Measurements from ENCODE around the gene KCNG3.

Gene KCNG3

GRCh38 chr2:42448163-42448562 lies 45.6 kb downstream of the KCNG3 start:
- no peak overlapping the region for H3K27ac ChIP-seq (ENCODE audit: low read length)

GRCh38 chr2:42446503-42447271 lies 47.1 kb downstream of the KCNG3 start:
- no peak overlapping the region for H3K4me3 ChIP-seq (ENCODE audit: low read length)
- peaks cover 24% of the 10 kb centered on the region for H3K36me3 ChIP-seq (ENCODE audit: insufficient read depth, low read depth, low read length)
- H3K27ac ChIP-seq (ENCODE audit: low read length), result no peak overlapping the region
- H3K27me3 ChIP-seq (ENCODE audit: insufficient read depth, low read length), result no peaks in the 10 kb centered on the region
- no peaks in the 10 kb centered on the region for H3K4me1 ChIP-seq (ENCODE audit: insufficient read depth, low read length)
- H3K9me3 ChIP-seq (ENCODE audit: insufficient read depth, low read depth, low read length), result no peaks in the 10 kb centered on the region
- no peak overlapping the region for H3K9ac ChIP-seq (ENCODE audit: low read depth, low read length)

More at GRCh38 chr2:42448163-42448562, 45.6 kb downstream of the KCNG3 start:
- peaks cover 13% of the 10 kb centered on the region for H3K36me3 ChIP-seq (ENCODE audit: insufficient read depth, low read depth, low read length)
- H3K9me3 ChIP-seq (ENCODE audit: insufficient read depth, low read depth, low read length), result no peaks in the 10 kb centered on the region
- H3K27me3 ChIP-seq (ENCODE audit: insufficient read depth, low read length), result no peaks in the 10 kb centered on the region
- H3K4me1 ChIP-seq (ENCODE audit: insufficient read depth, low read length), result no peaks in the 10 kb centered on the region
- no peak overlapping the region for H3K9ac ChIP-seq (ENCODE audit: low read depth, low read length)
- H3K4me3 ChIP-seq (ENCODE audit: low read length), result no peak overlapping the region

- H3K4me1 ChIP-seq (ENCODE audit: insufficient read depth, low read length), result no peaks in the 10 kb centered on the region
- no peaks in the 10 kb centered on the region for H3K27me3 ChIP-seq (ENCODE audit: insufficient read depth, low read length)
- H3K36me3 ChIP-seq (ENCODE audit: insufficient read depth, low read depth, low read length), result peaks cover 24% of the 10 kb centered on the region
- H3K4me3 ChIP-seq (ENCODE audit: low read length), result no peak overlapping the region
- H3K9me3 ChIP-seq (ENCODE audit: insufficient read depth, low read depth, low read length), result no peaks in the 10 kb centered on the region
- H3K27ac ChIP-seq (ENCODE audit: low read length), result no peak overlapping the region
- no peak overlapping the region for H3K9ac ChIP-seq (ENCODE audit: low read depth, low read length)
Measured at GRCh38 chr2:42443718-42444399, 49.9 kb downstream of the KCNG3 start.

- Histone ChIP-seq H3K27me3 (ENCODE audit: insufficient read depth, low read length) (no peaks in the 10 kb centered on the region), H3K4me1 (ENCODE audit: insufficient read depth, low read length) (no peaks in the 10 kb centered on the region), H3K9ac (ENCODE audit: low read depth, low read length) (no peak overlapping the region), H3K27ac (ENCODE audit: low read length) (no peak overlapping the region), H3K4me3 (ENCODE audit: low read length) (no peak overlapping the region), H3K36me3 (ENCODE audit: insufficient read depth, low read depth, low read length) (peaks cover 24% of the 10 kb centered on the region), H3K9me3 (ENCODE audit: insufficient read depth, low read depth, low read length) (no peaks in the 10 kb centered on the region)
Measured at GRCh38 chr2:42442774-42443173, 51.0 kb downstream of the KCNG3 start.

GRCh38 chr2:42438685-42439084 lies 55.1 kb downstream of the KCNG3 start:
- Histone ChIP-seq H3K36me3 (ENCODE audit: insufficient read depth, low read depth, low read length) (peaks cover 19% of the 10 kb centered on the region), H3K27me3 (ENCODE audit: insufficient read depth, low read length) (no peaks in the 10 kb centered on the region), H3K4me1 (ENCODE audit: insufficient read depth, low read length) (no peaks in the 10 kb centered on the region), H3K9ac (ENCODE audit: low read depth, low read length) (no peak overlapping the region), H3K4me3 (ENCODE audit: low read length) (no peak overlapping the region), H3K9me3 (ENCODE audit: insufficient read depth, low read depth, low read length) (no peaks in the 10 kb centered on the region), H3K27ac (ENCODE audit: low read length) (no peak overlapping the region)

- Histone ChIP-seq H3K27ac (ENCODE audit: low read length) (no peak overlapping the region), H3K4me1 (ENCODE audit: insufficient read depth, low read length) (no peaks in the 10 kb centered on the region), H3K36me3 (ENCODE audit: insufficient read depth, low read depth, low read length) (0 out of 2 replicates have a peak, but pooled peaks cover 4% of the 10 kb centered on the region)
Measured at GRCh38 chr2:42436370-42436769, 57.4 kb downstream of the KCNG3 start.

GRCh38 chr2:42435628-42436027 lies 58.2 kb downstream of the KCNG3 start:
- H3K36me3 ChIP-seq (ENCODE audit: insufficient read depth, low read depth, low read length), result 0 out of 2 replicates have a peak, but pooled peaks cover 4% of the 10 kb centered on the region
- no peaks in the 10 kb centered on the region for H3K27me3 ChIP-seq (ENCODE audit: insufficient read depth, low read length)
- H3K9ac ChIP-seq (ENCODE audit: low read depth, low read length), result no peak overlapping the region
- H3K9me3 ChIP-seq (ENCODE audit: insufficient read depth, low read depth, low read length), result no peaks in the 10 kb centered on the region
- no peak overlapping the region for H3K27ac ChIP-seq (ENCODE audit: low read length)
- no peak overlapping the region for H3K4me3 ChIP-seq (ENCODE audit: low read length)
- H3K4me1 ChIP-seq (ENCODE audit: insufficient read depth, low read length), result no peaks in the 10 kb centered on the region

More at GRCh38 chr2:42436370-42436769, 57.4 kb downstream of the KCNG3 start:
- Histone ChIP-seq H3K4me3 (ENCODE audit: low read length) (no peak overlapping the region), H3K9me3 (ENCODE audit: insufficient read depth, low read depth, low read length) (no peaks in the 10 kb centered on the region), H3K27me3 (ENCODE audit: insufficient read depth, low read length) (no peaks in the 10 kb centered on the region), H3K9ac (ENCODE audit: low read depth, low read length) (no peak overlapping the region)

- H3K9ac ChIP-seq (ENCODE audit: low read depth, low read length), result no peak overlapping the region
- H3K4me3 ChIP-seq (ENCODE audit: low read length), result no peak overlapping the region
- no peaks in the 10 kb centered on the region for H3K27me3 ChIP-seq (ENCODE audit: insufficient read depth, low read length)
- H3K4me1 ChIP-seq (ENCODE audit: insufficient read depth, low read length), result no peaks in the 10 kb centered on the region
- H3K36me3 ChIP-seq (ENCODE audit: insufficient read depth, low read depth, low read length), result no peaks in the 10 kb centered on the region
- H3K27ac ChIP-seq (ENCODE audit: low read length), result no peak overlapping the region
- no peaks in the 10 kb centered on the region for H3K9me3 ChIP-seq (ENCODE audit: insufficient read depth, low read depth, low read length)
Measured at GRCh38 chr2:42430188-42430587, 63.6 kb downstream of the KCNG3 start.

GRCh38 chr2:42429352-42429751 lies 64.4 kb downstream of the KCNG3 start:
- Histone ChIP-seq H3K27ac (ENCODE audit: low read length) (no peak overlapping the region), H3K9me3 (ENCODE audit: insufficient read depth, low read depth, low read length) (no peaks in the 10 kb centered on the region), H3K36me3 (ENCODE audit: insufficient read depth, low read depth, low read length) (no peaks in the 10 kb centered on the region), H3K4me3 (ENCODE audit: low read length) (no peak overlapping the region), H3K9ac (ENCODE audit: low read depth, low read length) (no peak overlapping the region), H3K4me1 (ENCODE audit: insufficient read depth, low read length) (no peaks in the 10 kb centered on the region), H3K27me3 (ENCODE audit: insufficient read depth, low read length) (no peaks in the 10 kb centered on the region)

GRCh38 chr2:42425697-42426096 lies 68.1 kb downstream of the KCNG3 start:
- no peak overlapping the region for H3K27ac ChIP-seq (ENCODE audit: low read length)
- no peaks in the 10 kb centered on the region for H3K27me3 ChIP-seq (ENCODE audit: insufficient read depth, low read length)
- H3K4me1 ChIP-seq (ENCODE audit: insufficient read depth, low read length), result no peaks in the 10 kb centered on the region; the same call in 1 of the 2 replicates
- no peak overlapping the region for H3K4me3 ChIP-seq (ENCODE audit: low read length)
- no peaks in the 10 kb centered on the region for H3K9me3 ChIP-seq (ENCODE audit: insufficient read depth, low read depth, low read length)
- no peaks in the 10 kb centered on the region for H3K36me3 ChIP-seq (ENCODE audit: insufficient read depth, low read depth, low read length)
- no peak overlapping the region for H3K9ac ChIP-seq (ENCODE audit: low read depth, low read length)

GRCh38 chr2:42424033-42424432 lies 69.7 kb downstream of the KCNG3 start:
- no peak overlapping the region for H3K27ac ChIP-seq (ENCODE audit: low read length)
- no peaks in the 10 kb centered on the region; the same call in 1 of the 2 replicates for H3K4me1 ChIP-seq (ENCODE audit: insufficient read depth, low read length)
- no peaks in the 10 kb centered on the region for H3K9me3 ChIP-seq (ENCODE audit: insufficient read depth, low read depth, low read length)
- no peaks in the 10 kb centered on the region for H3K27me3 ChIP-seq (ENCODE audit: insufficient read depth, low read length)
- no peak overlapping the region for H3K9ac ChIP-seq (ENCODE audit: low read depth, low read length)
- H3K4me3 ChIP-seq (ENCODE audit: low read length), result no peak overlapping the region
- no peaks in the 10 kb centered on the region for H3K36me3 ChIP-seq (ENCODE audit: insufficient read depth, low read depth, low read length)
